Stimulated activated CD4-positive, alpha-beta T cell treated with anti-CD3 and anti-CD28 coated beads, Interleukin-2, amount 100 ng/mL, for 48 hours (primary cell): Measurements from ENCODE around the gene UPK3BL1.
"Not testable (repeated sequence)": the region's sequence is repeated elsewhere in the genome, so short reads cannot be mapped to it uniquely, and the experiment has no call there.

ENCODE experiments used
- DNase-seq, 2 donors: peaks; one replicate each; pipeline ENCODE4 v3.0.0-alpha.2; 2020

UPK3BL1 gene, protein sequence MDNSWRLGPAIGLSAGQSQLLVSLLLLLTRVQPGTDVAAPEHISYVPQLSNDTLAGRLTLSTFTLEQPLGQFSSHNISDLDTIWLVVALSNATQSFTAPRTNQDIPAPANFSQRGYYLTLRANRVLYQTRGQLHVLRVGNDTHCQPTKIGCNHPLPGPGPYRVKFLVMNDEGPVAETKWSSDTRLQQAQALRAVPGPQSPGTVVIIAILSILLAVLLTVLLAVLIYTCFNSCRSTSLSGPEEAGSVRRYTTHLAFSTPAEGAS

DNA sequence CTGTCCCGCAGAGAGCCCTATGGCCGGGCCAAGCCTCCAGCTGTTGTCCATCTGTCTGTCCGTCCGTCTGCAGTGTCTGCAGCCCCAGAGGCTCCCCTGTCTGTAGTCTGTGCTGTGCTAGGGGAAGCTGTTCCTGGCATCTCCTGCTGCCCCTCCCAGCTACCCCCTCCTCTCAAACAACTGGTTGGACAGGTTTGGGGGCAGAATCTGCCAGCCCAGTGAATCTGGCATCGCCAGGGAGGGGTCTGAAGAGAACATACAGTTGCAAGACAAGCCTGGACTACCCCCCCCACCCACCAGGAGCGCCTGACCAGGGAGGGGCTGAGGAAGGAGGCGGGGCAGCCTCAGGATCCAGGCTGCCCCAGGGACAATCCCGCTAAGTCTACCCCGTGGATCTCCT is at the start of gene UPK3BL1:
Gene UPK3BL1, minus strand, starts transcription at position 101 of the 400 bp plus-strand sequence. Its CDS starts 50 bp downstream, at position 51.
- not testable (repeated sequence) for DNase-seq

DNA sequence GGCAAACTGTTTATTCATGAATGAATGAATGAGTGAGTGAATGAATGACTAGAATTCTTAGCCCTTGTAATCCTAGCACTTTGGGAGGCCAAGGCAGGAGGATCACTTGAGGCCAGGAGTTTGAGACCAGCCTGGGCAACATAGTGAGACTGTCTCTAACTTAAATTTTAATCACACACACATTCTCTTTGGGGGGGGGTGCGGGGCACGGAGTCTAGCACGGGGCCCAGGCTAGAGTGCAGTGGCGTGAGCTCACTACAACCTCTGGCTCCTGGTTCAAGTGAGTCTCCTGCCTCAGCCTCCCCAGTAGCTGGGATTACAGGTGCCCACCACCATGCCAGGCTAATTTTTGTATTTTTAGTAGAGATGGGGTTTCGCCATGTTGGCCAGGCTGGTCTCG is 48.0 kb upstream of the UPK3BL1 start:
- not testable (repeated sequence) for DNase-seq

DNA sequence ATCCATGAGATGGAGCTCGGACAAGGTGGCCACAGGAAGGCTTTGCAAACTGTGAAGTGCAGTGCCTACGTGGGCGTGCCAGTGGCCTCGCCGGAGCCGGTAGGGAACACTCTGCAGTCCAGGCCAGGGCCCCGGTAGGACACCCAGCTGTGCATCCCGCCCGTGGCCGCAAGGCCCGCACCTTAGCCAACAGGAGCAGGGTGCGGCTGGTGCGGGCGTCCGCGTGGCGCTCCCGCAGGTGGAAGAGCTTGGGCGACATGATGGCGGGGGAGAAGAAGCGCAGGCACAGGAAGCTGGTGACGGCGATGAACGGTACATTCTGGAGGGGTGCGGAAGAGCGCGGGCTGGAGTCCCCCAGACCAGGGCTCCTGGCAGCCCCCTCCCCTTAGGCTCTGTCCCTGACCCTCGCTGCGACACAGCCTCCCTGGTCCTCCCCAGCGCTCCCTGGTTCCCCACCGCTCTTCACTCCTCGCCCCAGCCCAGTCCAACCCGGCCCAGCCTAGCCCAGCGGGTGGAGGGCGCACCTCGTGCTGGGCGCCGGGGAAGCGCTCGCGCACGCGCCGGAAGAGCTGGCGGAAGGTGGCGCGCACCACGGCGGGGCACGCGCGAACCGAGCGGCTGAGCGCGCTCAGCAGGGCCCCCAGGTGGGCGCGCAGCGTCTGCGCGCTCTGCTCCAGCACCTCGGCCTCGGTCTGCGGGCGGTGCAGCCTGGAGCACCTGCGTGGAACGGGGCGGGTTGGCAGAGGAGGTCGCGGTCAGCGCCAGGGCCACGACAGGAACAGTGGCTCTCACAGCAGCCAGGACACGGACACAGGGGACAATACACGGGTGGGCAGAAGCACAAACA is 47.1 kb upstream of the UPK3BL1 start:
- DNase-seq = not testable (repeated sequence)

DNA sequence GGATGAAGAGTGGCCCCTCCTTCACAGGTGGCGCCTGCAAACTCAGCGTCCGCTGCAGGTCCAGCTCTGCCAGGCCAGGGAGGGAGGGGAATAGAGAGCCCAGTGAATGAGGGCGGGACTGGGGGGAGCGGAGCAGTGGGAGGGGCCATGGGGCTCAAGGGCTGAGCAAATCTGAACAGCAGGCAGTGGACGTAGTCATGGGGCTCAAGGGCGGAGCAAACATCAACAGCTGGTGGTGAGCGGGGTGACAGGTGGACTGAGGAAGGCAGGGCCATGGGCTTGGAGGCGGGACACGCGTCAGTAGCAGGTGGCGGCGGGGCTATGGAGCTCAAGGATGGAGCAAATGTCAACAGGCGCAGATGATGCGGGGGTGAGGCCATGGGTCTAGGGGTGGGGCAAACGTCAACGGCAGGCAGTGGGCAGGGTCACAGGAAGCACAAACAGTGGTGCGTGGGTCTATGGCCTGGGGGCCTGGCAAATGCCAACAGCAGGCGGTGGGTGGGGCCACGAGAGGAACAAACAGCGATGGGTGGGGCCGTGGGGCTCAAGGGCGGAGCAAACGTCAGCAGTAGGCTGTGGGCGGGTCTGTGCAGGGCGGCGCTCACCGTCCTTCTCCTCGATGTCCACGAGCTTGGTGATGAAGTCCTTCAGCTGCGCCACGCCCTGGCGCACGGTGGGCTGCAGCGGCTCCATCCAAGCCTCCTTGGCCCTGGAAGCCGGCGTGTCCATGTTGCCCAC is 45.9 kb upstream of the UPK3BL1 start:
- DNase-seq = not testable (repeated sequence)

DNA sequence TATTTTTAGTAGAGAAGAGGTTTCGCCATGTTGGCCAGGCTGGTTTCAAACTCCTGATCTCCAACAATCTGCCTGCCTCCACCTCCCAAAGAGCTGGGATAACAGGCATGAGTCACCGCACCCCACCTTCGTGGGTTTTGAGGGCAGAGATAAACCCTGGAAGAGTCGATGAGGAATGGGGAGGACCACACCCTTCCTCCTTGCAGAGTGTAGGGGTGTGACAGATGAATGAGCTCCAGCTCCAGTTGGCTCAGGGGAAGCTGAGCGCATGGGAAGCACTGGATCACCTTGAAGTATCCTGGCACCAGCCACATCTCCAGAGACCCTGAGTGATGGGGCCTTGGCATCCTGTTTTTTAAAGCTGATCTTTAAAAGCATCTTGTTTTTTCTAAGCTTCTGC is 40.0 kb upstream of the UPK3BL1 start:
- not testable (repeated sequence) for DNase-seq

DNA sequence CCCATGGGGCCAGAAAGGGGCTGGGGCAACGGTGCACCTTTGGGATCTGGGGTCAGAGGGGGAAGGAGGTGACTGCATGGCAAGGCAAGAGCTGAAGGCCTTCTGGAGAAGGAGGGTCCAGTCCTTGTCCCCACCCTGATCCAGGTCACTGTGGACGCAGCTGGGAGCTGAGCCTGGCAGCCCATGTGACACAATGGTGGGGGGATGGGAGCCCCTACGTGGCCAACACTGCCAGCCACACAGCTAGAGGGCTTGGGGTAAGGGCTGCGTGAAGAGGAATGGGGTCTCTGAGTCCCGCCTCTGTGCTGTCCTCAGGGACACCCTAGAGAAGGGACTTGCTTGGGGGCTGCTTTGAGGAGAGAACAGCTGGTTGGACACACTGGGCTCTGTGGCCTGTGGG is 38.2 kb upstream of the UPK3BL1 start:
- DNase-seq = not testable (repeated sequence)

DNA sequence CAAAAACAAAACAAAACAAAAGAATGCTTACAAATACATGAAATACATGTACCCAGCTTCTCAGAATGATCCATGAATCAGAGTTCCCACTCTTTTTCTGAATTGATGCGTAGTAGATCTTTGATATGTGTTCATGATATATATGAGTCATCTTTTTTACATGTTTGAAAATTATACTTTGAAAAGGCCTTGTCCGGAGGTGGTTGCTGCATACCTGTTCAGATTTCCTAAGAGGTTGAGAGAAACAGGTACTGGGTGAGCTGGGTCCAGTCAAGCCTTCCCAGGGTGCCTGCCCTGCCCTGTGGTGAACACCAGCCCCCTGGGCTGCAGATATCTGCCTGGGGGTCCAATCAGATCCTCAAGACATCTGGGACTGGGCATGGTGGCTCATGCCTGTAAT is 33.0 kb upstream of the UPK3BL1 start:
- DNase-seq = peak in 1 of 2 donors; percentile 18

DNA sequence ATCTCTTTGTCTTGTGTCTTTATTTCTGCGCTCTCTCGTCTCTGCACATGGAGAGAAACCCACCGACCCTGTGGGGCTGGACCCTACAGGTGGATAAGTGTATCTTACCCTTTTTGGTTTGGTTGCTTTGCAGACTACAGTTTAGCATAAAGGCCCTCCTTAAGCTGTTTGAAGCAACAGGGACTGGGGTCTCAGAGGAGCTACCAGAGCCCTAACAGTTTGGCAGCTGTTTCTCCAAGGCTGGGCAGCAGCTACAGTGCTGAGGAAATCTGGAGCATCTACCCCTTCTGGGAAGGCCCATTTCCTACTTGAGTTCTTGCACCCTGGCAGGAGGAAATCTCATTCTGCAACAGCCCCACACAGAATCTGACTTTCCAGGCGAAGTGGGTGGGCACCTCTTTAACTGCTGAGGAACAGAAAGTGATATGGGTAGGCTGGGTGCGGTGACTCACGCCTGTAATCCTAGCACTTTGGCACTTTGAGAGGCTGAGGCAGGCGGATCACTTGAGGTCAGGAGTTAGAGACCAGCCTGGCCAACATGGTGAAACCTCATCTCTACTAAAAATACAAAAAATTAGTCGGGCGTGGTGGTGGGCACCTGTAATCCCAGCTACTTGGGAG is 31.0 kb upstream of the UPK3BL1 start:
- DNase-seq = not testable (repeated sequence)

DNA sequence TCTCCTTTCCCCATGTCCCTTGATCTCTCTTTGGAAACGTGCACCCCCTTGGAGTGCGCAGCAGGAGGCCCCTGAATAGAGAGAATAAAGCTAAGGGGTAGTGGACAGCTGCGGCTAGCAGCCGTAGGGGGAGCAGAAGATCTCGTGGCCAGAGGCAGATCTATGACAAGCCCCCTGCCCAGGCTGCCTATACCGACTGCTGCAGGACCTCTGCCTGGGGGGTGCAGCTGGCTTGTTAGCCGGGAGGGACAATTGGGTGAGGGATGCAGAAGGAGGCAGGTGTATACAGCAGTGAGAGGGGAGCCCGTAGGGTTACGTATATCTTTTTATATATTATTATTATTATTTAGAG is 29.3 kb upstream of the UPK3BL1 start:
- DNase-seq = not testable (repeated sequence)

DNA sequence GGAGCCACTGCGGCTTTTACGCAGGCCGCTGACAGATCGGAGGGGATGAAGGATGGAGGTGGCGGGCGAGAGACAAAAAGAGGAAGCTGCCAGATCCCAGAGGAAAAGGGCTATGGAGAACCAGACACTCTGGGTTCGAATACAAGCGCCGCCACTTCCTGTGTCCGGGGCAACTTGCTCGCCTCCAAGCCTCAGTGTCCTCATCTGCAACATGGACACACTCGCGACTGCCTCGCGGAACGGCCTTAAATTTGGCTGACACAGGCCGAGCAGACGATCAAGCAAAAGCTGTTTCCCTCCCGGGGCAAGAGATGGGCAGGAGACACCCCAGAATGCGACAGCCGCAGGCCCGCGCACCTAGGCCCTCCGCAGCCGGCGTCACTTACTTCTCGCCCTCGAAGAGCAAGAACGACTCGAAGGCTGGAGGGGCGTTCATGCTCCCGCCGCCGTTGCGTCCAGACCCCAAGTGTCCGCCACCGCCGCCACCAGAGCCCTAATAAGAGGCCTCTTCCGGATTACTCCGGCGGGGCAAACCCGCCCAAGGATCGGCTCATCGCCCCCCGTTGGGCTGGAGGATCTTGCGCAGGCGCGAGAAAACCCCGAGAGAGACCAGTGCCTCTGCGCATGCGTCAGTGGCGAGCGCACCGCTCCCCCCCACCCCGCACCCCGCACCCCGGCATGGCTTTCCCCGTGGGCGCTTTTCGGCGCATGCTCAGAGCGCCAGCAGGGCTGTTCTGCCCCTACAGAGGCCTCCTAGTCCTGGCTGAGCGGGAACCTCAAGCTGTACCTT is 28.8 kb upstream of the UPK3BL1 start, which contains the start of gene POLR2J2:
Gene POLR2J2, minus strand, starts transcription at position 498 of the 790 bp plus-strand sequence. Its CDS starts 62 bp downstream, at position 436.
- not testable (repeated sequence) for DNase-seq

DNA sequence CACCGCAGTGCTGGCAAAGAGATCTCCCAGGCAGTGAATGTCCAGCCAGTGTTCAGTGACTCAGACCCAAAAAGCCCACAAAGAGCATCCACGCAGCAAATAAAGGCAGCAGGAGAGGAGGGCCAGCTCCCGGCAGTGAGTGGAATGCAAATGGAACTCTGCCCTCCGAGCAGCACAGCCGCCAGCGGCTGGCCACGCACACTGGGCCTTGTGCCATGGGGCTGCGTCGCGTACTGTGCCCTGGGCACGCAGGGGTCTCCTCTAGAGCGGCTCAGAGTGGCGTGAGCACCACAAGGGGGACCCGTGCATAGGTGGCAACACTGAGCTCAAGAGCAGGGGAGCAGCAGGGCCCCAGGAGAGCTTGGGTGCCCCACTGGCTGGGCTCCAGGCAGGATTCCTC is 24.9 kb upstream of the UPK3BL1 start:
- not testable (repeated sequence) for DNase-seq

DNA sequence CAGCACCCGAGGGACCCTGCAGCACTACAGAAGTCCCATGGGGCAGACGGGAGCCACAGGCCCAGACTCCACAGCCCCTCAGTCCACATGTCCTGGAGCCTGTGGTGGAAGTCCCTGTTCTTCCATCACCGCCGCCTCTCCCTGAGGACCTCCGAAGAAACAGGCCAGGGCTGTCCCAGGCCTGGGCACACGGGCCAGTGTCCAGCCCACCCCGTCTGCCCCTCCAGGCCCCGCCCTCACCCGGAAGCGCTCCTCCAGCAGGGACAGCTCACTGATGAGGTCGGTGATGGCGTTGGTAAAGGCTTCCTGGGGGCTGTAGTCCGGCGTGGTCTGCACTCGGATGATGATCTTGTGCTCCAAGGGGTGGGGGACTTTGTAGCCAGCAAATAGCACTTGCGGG is 24.3 kb upstream of the UPK3BL1 start:
- not testable (repeated sequence) for DNase-seq

DNA sequence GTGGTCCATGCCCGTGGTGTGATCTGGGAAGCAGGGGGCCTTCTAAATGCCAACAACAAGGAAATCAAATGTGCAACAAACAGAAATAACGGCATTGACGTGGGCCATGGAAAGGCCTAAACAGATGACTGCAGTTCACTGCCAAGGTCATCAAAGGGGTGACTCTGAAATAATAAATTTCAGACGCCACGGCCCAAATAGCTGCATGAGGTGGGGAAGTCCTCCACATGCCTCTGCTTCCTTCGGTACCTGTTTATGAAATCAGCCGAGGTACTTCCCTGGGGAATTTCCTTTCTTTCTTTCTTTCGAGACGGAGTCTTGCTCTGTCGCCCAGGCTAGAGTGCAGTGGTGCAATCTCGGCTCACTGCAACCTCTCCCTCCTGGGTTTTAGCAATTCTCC is 22.2 kb upstream of the UPK3BL1 start:
- DNase-seq = not testable (repeated sequence)

DNA sequence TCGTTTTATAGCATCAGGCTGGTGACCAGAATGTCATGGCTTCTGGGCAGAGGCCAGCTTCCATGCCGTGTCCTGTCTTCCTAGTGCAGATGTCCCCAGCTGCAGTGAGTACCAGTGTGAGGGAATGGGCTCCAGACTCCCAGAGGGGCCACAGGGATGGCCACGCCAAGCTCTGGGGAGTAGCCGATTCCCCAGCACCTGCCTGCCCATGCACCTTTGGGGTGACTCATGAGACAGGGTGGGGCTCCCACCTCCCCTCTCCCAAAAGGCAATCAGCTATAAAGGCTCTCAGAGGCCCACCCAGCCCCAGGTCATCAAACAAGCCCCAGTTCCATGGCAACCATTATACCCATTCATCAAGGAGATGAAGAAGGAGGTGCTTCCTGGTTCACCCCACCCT is 7.3 kb upstream of the UPK3BL1 start, which contains the start of gene SPDYE2B:
Gene SPDYE2B, plus strand, starts transcription at position 396 of the 400 bp plus-strand sequence. CDS start 2,030 bp downstream, outside the sequence.
- not testable (repeated sequence) for DNase-seq

DNA sequence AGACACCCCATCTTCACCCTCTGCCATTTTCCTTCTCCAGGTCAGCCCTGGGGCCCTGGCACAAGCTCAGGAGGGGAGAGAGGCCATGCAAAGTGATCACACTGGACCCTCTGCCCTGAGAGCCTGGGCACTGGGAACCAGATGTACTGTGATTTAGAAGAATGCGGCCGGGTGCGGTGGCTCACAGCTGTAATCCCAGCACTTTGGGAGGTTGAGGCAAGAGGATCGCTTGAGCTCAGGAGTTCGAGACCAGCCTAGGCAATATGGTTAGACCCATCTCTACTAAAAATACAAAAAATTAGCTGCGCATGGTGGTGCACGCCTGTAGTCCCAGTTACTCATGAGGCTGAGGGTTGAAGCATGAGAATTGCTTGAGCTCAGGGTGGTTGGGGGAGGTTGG is 5.2 kb upstream of the UPK3BL1 start:
- DNase-seq = not testable (repeated sequence)

DNA sequence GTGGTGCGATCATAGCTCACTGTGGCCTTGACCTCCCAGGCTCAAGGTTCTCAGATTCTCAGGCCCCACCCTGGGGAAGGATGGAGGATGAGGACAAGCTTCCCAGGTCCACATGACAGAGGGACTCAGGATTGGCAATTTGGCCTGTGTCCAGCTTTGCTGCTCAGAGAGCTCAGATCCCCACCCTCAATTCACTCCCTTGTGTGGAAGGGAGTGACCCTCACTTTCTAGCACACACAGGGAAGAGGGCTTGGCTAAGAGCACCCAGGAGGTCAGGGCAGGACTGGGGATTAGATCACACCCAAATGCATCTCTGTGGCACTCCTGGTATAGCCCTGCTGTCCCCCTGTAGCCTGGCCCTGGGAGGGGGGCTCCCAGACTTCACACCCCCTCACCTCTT is 813 bp upstream of the UPK3BL1 start:
- DNase-seq = not testable (repeated sequence)

DNA sequence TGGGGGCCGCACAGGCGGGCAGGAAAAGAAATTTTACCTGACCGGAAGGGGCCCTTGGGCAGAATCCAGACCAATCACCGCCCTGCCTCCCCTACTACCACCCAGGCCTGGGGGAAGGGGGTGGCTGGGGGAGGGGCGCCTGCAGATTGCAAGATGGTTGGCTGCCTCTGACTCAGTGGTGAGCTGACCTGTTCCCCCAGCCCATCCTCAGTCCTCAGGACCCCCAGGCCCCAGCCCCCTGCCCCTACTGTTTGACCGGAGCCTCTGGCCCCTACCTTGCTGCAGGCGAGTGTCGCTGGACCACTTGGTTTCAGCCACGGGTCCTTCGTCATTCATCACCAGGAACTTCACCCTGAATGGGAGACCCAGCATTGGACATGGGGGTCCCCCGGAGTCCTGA is 3.7 kb downstream of the UPK3BL1 start:
- not testable (repeated sequence) for DNase-seq

DNA sequence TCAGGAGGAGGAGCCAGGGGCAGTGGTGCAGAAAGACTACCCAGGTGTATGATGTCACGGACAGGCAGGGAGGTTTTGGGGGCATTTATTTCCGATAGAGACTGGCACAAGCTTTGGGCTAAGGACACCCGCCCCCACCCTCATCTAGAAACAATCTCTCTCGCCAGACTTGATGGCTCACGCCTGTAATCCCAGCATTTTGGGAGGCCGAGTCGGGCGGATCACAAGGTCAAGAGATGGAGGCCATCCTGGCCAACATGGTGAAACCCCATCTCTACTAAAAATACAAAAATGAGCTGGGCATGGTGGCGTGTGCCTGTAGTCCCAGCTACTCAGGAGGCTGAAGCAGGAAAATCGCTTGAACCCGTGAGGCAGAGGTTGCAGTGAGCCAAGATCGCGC is 5.6 kb downstream of the UPK3BL1 start:
- not testable (repeated sequence) for DNase-seq

DNA sequence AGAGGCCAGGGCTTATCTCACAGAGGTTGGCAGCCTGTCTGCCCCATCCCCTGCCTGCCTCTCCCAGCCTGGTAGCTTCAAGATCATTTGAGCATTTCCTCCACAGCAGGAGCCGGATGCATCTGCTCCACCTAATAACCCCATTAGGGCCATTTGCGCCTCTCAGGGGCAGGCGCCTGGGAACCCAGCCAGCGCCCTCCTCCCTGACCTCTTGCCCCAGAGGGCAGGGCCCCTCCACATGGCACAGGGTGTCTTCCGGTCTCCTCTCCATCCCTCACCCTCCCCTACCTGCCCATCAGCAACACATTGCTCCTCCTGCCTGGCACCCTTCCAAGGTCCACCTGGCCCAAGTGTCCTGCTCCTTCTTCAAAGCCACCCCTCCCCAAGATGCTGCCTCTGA is 7.2 kb downstream of the UPK3BL1 start:
- not testable (repeated sequence) for DNase-seq

DNA sequence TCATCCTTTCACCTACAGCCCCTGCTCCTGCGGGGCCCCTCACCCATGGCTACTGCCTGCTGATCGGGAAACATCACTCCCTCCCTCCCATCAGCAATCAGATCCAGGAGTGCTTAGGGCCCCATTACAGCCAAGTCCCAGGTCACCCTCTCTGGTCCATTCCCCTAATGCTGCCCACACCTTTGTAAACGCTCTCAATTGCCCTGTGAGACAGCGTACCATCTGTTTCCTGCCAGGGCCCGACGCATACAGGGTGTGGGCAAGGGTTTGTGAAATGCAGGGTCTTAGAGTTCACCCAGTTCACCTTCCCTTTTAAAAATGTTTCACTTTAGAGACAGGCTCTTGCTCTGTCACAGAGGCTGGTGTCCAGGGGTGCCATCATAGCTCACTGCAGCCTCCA is 8.3 kb downstream of the UPK3BL1 start:
- not testable (repeated sequence) for DNase-seq

DNA sequence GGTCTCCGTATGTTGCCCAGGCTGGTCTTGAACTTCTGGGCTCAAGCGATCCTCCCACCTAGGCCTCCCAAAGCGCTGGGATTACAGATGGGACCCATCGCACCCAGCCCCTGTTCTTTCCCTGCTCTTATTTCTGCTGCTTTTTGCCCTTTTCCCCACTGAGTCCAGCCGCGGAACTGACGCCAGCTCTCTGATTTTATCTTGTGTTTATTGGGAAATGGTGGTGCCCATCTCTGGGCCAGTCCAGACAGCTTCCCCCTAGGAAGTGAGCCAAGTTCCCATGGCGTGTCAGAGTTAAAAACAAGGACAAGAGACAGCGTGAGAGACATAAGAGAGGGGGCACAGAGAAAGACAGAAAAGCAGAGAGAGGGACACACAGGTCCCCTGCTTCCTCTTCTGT is 12.0 kb downstream of the UPK3BL1 start:
- not testable (repeated sequence) for DNase-seq
